ENCODE results near the gene PPARD. TPM values are rescaled to one million over a fixed set of nuclear protein-coding genes. Genes with fewer than 3 reads are reported as not detected.

The PPARD gene
- total RNA-seq (10 to 100 TPM; 36.8 to 41.3 (median 37.9) TPM), total RNA-seq (13.3 to 56.8 (median 38.0) reads per million in 29 experiments)
- total RNA-seq (2013), result 11.3 TPM

DNA sequence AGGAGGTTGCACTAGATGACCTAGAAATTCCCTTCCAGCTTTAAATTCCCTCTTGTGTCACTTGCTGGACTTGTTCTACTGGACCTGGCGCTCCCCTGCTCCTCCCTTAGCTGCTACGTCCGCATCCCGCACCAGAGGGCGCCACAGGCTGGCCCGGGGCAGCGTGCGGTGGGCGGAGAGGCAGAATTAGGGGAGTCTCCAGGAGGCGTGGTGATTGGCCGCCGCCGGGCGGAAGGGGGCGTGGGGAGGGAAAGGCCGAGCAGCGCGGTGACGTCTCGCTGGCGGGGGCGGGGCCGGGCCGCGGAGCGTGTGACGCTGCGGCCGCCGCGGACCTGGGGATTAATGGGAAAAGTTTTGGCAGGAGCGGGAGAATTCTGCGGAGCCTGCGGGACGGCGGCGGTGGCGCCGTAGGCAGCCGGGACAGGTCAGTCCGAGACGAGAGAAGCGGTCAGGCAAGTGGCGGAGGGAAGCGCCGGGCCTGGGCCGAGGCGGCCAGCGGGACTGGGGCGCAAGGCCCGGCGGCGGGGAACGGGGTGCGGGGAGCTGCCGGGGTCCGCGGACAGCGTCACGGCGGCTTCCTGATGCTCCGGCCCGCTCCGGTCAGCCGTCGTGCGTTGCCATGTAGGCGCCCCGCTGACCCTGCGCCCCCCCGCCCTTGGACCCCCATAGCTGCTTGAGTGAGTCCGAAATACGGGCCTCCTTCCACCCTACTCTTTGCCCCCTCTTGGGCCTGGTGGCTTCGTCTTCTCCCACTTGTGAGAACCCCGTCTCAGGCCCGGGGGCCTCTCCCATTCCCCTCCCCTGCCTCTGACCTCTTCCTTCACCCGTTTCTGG is at the start of gene PPARD:
PPARD (plus strand) TSS at position 301 of the 834 bp plus-strand sequence. CDS start 68,530 bp downstream, outside the sequence.
- peaks cover 16% of the 10 kb centered on the region for H3K36me3 Mint-ChIP-seq
- Histone ChIP-seq H3K27ac (ENCODE audit: low read length) (peak within 1 kb of the TSS; percentile 65), H3K36me3 (ENCODE audit: control insufficient read depth in 2 of 2, extremely low read depth in 1 of 2, insufficient read depth in 1 of 2, low read length in 1 of 2) (peaks cover 0 to 11% of the 10 kb centered on the region in 2 donors), H3K4me1 (ENCODE audit: control insufficient read depth in 1 of 2, extremely low read depth in 1 of 2, insufficient read depth in 2 of 2, low read length in 2 of 2) (peaks cover 23 to 45% of the 10 kb centered on the region in 2 experiments), H3K27me3 (replicated peaks in 1 of 2; ENCODE audit: control insufficient read depth in 2 of 2, extremely low read depth in 1 of 2, insufficient read depth in 2 of 2, low read length in 1 of 2) (no peaks in the 10 kb centered on the region), H3K9me3 (no peaks in the 10 kb centered on the region), H3K4me3 (ENCODE audit: control insufficient read depth in 1 of 2, extremely low read depth in 1 of 2, low read length in 1 of 2) (peak within 1 kb of the TSS; percentile 73 to 79)
- DNase-seq (peak; percentile 88 to 98 (median 95)), ATAC-seq (replicated peaks in 1 of 4) (peak; percentile 96 to 99 (median 98))
- H3K27me3 Mint-ChIP-seq, result no peaks in the 10 kb centered on the region
- H3K27ac Mint-ChIP-seq, result peak within 1 kb of the TSS; percentile 91 to 96
- CTCF ChIA-PET, result interaction anchor here (0.5 to 3.7 kb wide), 18 partner anchors 10 to 394 kb away, joined by 3 to 67 read pairs (median 4); partner anchors contain the start of genes FANCE (in 1 of the 2) and RPL10A (in 1 of the 2)
- H3K4me3 Mint-ChIP-seq, result peak within 1 kb of the TSS; percentile 93 to 96 (median 93)
- H3K9me3 Mint-ChIP-seq, result no peaks in the 10 kb centered on the region
- POLR2A ChIA-PET, result interaction anchor here in 1 of 2 donors (0.7 to 1.1 kb wide), 3 partner anchors 10 to 130 kb away, joined by 3 read pairs; no protein-coding TSS in a partner anchor
- H3K4me1 Mint-ChIP-seq, result peaks cover 45 to 53% (median 53%) of the 10 kb centered on the region in 3 donors
- under 1% methylated on average over 63 of the region's 77 CpGs for WGBS (ENCODE audit: insufficient coverage)

DNA sequence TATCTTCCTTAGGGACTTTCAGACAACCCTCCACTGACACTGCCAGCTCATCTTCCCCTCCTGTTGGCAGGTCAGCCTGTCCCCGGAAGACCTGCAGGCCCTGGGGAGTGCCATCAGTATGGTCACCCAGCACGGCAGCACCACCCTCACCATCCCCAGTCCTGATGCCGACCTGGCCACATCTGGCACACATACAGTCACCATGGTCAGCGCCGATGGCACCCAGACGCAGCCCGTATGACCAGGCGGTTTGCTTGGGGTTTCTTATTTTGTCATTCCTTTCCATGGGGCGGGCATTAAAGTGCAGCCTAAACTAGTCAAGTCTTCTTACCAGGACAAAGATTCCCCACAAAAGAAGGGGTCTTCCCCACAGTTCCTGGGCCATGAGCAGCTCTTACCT is 48.7 kb upstream of the PPARD start:
- no peaks in the 10 kb centered on the region for H3K27me3 ChIP-seq (replicated peaks in 1 of 2; ENCODE audit: control insufficient read depth in 2 of 2, extremely low read depth in 1 of 2, insufficient read depth in 2 of 2, low read length in 1 of 2)
- Mint-ChIP-seq H3K9me3 (no peaks in the 10 kb centered on the region), H3K27me3 (no peaks in the 10 kb centered on the region), H3K4me3 (no peak overlapping the region), H3K4me1 (peaks cover 8 to 14% (median 11%) of the 10 kb centered on the region in 3 donors), H3K36me3 (peaks cover 29% of the 10 kb centered on the region), H3K27ac (no peak overlapping the region)
- no peak overlapping the region for H3K27ac ChIP-seq (ENCODE audit: low read length)
- peaks cover 3 to 8% of the 10 kb centered on the region in 2 experiments for H3K4me1 ChIP-seq (ENCODE audit: control insufficient read depth in 1 of 2, extremely low read depth in 1 of 2, insufficient read depth in 2 of 2, low read length in 2 of 2)
- 94% methylated on average over 8 of the region's 9 CpGs for WGBS (ENCODE audit: insufficient coverage)
- POLR2A ChIA-PET, result interaction anchor here in 1 of 2 donors (0.5 to 0.7 kb wide), 2 partner anchors 17 to 465 kb away, joined by 4 read pairs; no protein-coding TSS in a partner anchor
- H3K4me3 ChIP-seq (ENCODE audit: control insufficient read depth in 1 of 2, extremely low read depth in 1 of 2, low read length in 1 of 2), result no peak overlapping the region
- H3K36me3 ChIP-seq (ENCODE audit: control insufficient read depth in 2 of 2, extremely low read depth in 1 of 2, insufficient read depth in 1 of 2, low read length in 1 of 2), result peaks cover 19 to 72% of the 10 kb centered on the region in 2 donors
- CTCF ChIA-PET, result interaction anchor here (0.6 to 1.5 kb wide), 9 partner anchors 9 to 443 kb away, joined by 3 to 6 read pairs (median 3); partner anchors contain the start of gene RPL10A (in 1 of the 2)
- no peaks in the 10 kb centered on the region for H3K9me3 ChIP-seq
- ATAC-seq (replicated peaks in 1 of 4) (no peak), DNase-seq (no peak)

DNA sequence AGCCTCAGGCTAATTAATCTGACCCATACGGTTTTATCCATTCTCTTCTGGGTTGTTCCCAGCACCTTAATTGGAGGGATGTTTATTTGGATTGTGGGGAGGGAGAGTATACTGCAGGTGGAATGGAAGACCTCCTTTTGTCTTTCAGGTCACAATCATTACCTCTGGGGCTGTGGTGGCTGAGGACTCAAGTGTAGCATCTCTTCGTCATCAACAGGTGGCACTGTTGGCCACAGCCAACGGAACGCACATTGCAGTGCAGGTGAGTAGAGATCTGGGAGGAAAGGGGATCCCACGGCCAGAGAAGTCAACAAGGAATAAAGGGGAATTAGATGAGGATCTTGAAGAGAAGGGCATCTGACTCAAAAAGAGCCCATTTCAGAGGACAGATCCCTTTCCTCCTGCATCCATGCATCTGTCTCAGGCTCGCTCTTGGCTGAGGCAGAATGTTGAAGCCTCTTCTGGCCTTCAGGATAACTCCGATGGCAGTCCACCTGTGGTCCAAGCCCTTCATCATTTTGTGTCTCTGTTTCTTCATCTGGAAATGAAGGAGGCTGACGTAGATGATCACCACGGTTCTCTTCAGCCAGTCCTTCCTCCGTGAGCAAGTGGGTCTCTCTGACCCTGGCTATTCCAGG is 47.9 kb upstream of the PPARD start:
- peaks cover 19 to 65% of the 10 kb centered on the region in 2 donors for H3K36me3 ChIP-seq (ENCODE audit: control insufficient read depth in 2 of 2, extremely low read depth in 1 of 2, insufficient read depth in 1 of 2, low read length in 1 of 2)
- POLR2A ChIA-PET, result interaction anchor here in 1 of 2 donors (0.7 kb wide), 1 partner anchor 464 kb away, joined by 4 read pairs; no protein-coding TSS in a partner anchor
- Mint-ChIP-seq H3K36me3 (peaks cover 28% of the 10 kb centered on the region), H3K4me3 (no peak overlapping the region), H3K4me1 (peaks cover 15 to 21% (median 18%) of the 10 kb centered on the region in 3 donors), H3K27ac (peak overlapping the region; percentile 18 to 19), H3K9me3 (no peaks in the 10 kb centered on the region), H3K27me3 (no peaks in the 10 kb centered on the region)
- H3K27ac ChIP-seq (ENCODE audit: low read length), result no peak overlapping the region
- no peaks in the 10 kb centered on the region for H3K27me3 ChIP-seq (replicated peaks in 1 of 2; ENCODE audit: control insufficient read depth in 2 of 2, extremely low read depth in 1 of 2, insufficient read depth in 2 of 2, low read length in 1 of 2)
- H3K4me3 ChIP-seq (ENCODE audit: control insufficient read depth in 1 of 2, extremely low read depth in 1 of 2, low read length in 1 of 2), result no peak overlapping the region
- H3K9me3 ChIP-seq, result no peaks in the 10 kb centered on the region
- ATAC-seq (replicated peaks in 1 of 4) (peak in 3 of 4 experiments; percentile 37 to 47 (median 46)), DNase-seq (peak in 29 of 35 experiments; percentile 25 to 82 (median 47))
- peaks cover 8 to 12% of the 10 kb centered on the region in 2 experiments for H3K4me1 ChIP-seq (ENCODE audit: control insufficient read depth in 1 of 2, extremely low read depth in 1 of 2, insufficient read depth in 2 of 2, low read length in 2 of 2)
- 98% methylated on average over 5 of the region's 10 CpGs for WGBS (ENCODE audit: insufficient coverage)
- CTCF ChIA-PET, result interaction anchor here in 1 of 2 donors (1.0 to 1.5 kb wide), 5 partner anchors 8 to 173 kb away, joined by 3 to 6 read pairs (median 5); partner anchors contain the start of gene RPL10A

DNA sequence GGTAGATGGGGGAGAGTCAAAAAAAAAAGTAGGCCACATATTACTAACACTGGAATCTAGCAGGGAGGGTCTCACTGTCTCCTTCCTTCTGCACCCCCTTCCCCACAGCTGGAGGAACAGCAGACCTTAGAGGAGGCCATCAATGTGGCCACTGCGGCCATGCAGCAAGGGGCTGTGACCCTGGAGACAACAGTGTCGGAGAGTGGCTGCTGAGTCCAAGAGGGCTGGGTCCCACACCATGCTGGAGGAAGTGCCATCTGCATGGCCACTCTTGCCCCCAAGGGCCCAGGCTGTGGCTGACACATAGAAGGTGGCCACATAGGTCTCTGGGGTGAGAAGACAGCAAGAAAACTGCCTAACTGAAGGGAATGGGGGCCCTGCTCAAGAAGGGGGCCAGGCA is 47.3 kb upstream of the PPARD start:
- Histone ChIP-seq H3K36me3 (ENCODE audit: control insufficient read depth in 2 of 2, extremely low read depth in 1 of 2, insufficient read depth in 1 of 2, low read length in 1 of 2) (peaks cover 19 to 59% of the 10 kb centered on the region in 2 donors), H3K4me3 (ENCODE audit: control insufficient read depth in 1 of 2, extremely low read depth in 1 of 2, low read length in 1 of 2) (no peak overlapping the region), H3K4me1 (ENCODE audit: control insufficient read depth in 1 of 2, extremely low read depth in 1 of 2, insufficient read depth in 2 of 2, low read length in 2 of 2) (peaks cover 11 to 18% of the 10 kb centered on the region in 2 experiments), H3K27me3 (replicated peaks in 1 of 2; ENCODE audit: control insufficient read depth in 2 of 2, extremely low read depth in 1 of 2, insufficient read depth in 2 of 2, low read length in 1 of 2) (no peaks in the 10 kb centered on the region), H3K9me3 (no peaks in the 10 kb centered on the region), H3K27ac (ENCODE audit: low read length) (no peak overlapping the region)
- POLR2A ChIA-PET, result no interaction called here
- Mint-ChIP-seq H3K36me3 (peaks cover 29% of the 10 kb centered on the region), H3K4me1 (peaks cover 22 to 27% (median 24%) of the 10 kb centered on the region in 3 donors), H3K9me3 (no peaks in the 10 kb centered on the region), H3K4me3 (no peak overlapping the region), H3K27ac (no peak overlapping the region), H3K27me3 (no peaks in the 10 kb centered on the region)
- DNase-seq (no peak), ATAC-seq (replicated peaks in 1 of 4) (no peak)
- 100% methylated on average over 1 of the region's 2 CpGs for WGBS (ENCODE audit: insufficient coverage)
- CTCF ChIA-PET, result interaction anchor here in 1 of 2 donors (0.9 to 1.0 kb wide), 2 partner anchors 30 to 158 kb away, joined by 3 read pairs; no protein-coding TSS in a partner anchor

DNA sequence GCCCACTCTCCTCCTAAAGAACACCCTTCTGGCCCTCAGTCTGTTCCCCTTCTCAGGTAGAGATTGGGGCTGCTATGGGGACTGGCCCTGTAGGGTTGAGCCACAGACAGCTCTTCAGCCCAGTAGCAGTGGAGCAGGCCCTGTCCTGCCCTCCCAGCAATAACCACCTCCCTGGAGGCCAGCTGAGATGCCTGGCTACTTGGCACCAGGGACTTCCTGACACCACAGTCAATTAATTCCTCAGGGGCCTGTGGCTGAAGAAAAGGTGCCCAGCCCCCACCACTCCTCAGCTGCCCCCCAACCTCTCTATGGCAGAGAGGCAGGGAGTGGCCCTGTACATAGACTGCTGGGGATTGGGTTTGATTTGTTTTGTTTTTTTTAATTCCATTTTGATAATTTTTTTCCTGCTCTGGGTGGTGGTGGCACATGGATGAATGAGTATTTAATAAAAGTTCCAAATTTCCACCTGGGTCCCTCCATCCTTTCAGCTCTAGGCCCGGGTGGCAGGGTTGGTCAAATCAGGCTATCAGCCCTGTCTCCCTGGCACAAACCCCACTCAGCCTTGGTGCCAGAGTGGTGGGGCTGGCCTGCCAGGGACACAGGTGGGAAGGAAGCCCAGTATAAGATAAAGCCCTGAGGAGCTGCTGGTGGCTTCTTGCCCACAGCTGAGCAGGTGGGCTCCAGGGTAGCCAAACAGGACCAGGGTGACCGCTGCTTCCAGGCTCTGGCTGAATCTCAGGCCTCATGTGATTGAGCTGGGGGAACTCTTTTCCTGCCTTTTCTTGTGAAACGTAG is 46.6 kb upstream of the PPARD start:
- no peaks in the 10 kb centered on the region for H3K9me3 ChIP-seq
- no peak overlapping the region for H3K4me3 Mint-ChIP-seq
- peak overlapping the region in 1 of 2 donors; percentile 43 for H3K27ac Mint-ChIP-seq
- H3K4me1 Mint-ChIP-seq, result peaks cover 28 to 34% (median 31%) of the 10 kb centered on the region in 3 donors
- H3K27me3 ChIP-seq (replicated peaks in 1 of 2; ENCODE audit: control insufficient read depth in 2 of 2, extremely low read depth in 1 of 2, insufficient read depth in 2 of 2, low read length in 1 of 2), result no peaks in the 10 kb centered on the region
- H3K36me3 ChIP-seq (ENCODE audit: control insufficient read depth in 2 of 2, extremely low read depth in 1 of 2, insufficient read depth in 1 of 2, low read length in 1 of 2), result peaks cover 16 to 56% of the 10 kb centered on the region in 2 donors
- no peak overlapping the region for H3K4me3 ChIP-seq (ENCODE audit: control insufficient read depth in 1 of 2, extremely low read depth in 1 of 2, low read length in 1 of 2)
- H3K4me1 ChIP-seq (ENCODE audit: control insufficient read depth in 1 of 2, extremely low read depth in 1 of 2, insufficient read depth in 2 of 2, low read length in 2 of 2), result peaks cover 16 to 25% of the 10 kb centered on the region in 2 experiments
- no peak overlapping the region for H3K27ac ChIP-seq (ENCODE audit: low read length)
- H3K9me3 Mint-ChIP-seq, result no peaks in the 10 kb centered on the region
- ChIA-PET POLR2A (interaction anchor here in 1 of 2 donors (0.6 kb wide), 1 partner anchor 23 kb away, joined by 12 read pairs; no protein-coding TSS in a partner anchor), CTCF (interaction anchor here (0.7 to 6.4 kb wide), 9 partner anchors 14 to 157 kb away, joined by 3 to 37 read pairs (median 4); no protein-coding TSS in a partner anchor)
- no peaks in the 10 kb centered on the region for H3K27me3 Mint-ChIP-seq
- DNase-seq (no peak), ATAC-seq (replicated peaks in 1 of 4) (no peak)
- WGBS (ENCODE audit: insufficient coverage), result no CpG with 5 or more reads among the region's 3 CpGs
- peaks cover 31% of the 10 kb centered on the region for H3K36me3 Mint-ChIP-seq

Measured in T-cell (primary cell).